Islet of Langerhans (tissue), 1 donor: ENCODE measurements around the gene GDF11.

Experiments used
- FAIRE-seq: peaks from one replicate; lab custom pipeline; 2011; peaks lifted over from hg19 to GRCh38; lab: Jason Lieb, UNC

GDF11 gene

DNA sequence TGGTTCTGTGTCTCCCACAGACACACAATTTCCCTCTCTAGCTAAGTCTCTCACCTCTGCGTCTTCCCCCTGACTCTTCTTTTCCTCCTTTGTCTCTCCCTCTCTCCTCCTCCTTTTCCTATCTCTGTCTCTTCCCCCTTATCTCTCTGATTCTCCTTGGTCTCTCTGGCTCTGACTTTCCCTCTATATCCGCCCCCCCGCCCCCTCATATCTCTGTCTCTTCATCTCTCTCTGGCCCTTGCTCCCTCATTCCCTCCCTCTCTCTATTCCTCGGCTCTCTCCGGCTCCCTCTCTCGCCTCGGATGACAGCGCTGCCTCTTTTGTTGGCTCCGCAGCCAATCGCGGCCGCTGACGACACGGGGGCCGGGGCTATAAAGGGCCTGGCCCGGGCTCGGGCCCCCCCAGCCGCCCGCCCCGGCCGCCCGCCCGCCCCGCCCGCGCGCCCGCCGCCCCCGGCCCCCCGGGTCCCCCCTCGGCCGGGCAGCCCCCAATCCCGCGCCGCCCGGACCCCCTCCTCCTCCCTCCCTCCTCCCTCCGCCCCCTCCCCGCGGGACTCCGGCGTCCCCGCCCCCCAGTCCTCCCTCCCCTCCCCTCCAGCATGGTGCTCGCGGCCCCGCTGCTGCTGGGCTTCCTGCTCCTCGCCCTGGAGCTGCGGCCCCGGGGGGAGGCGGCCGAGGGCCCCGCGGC lies at the start of gene GDF11:
Gene GDF11 (plus strand): TSS at position 404 of the 687 bp plus-strand sequence. CDS start 195 bp downstream, at position 599.
- no peak for FAIRE-seq

- no peak for FAIRE-seq
These were observed 49.4 kb upstream of the GDF11 start for GRCh38 chr12:55693323-55694187.

DNA sequence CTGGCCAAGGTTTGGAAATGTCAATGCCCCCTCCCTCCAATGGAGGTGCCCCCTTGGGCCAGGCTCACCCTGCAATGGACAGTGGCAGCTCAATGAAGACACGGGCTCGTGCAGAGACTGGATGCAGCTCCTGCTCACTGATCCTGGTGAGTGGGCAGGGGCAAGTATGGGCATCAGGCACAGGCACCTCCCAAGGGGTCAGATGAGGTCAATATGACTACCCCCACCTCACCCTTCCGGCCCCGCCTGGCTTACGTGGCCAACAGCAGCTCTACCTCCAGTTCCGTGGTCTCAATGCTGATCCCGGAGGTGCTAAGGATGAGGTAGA lies 48.8 kb upstream of the GDF11 start:
- no peak for FAIRE-seq

- no peak for FAIRE-seq
These were observed 48.3 kb upstream of the GDF11 start for GRCh38 chr12:55694651-55695050.

- no peak for FAIRE-seq
These were observed 47.6 kb upstream of the GDF11 start for GRCh38 chr12:55695349-55695748.

GRCh38 chr12:55696141-55696540 lies 46.8 kb upstream of the GDF11 start:
- no peak for FAIRE-seq

DNA sequence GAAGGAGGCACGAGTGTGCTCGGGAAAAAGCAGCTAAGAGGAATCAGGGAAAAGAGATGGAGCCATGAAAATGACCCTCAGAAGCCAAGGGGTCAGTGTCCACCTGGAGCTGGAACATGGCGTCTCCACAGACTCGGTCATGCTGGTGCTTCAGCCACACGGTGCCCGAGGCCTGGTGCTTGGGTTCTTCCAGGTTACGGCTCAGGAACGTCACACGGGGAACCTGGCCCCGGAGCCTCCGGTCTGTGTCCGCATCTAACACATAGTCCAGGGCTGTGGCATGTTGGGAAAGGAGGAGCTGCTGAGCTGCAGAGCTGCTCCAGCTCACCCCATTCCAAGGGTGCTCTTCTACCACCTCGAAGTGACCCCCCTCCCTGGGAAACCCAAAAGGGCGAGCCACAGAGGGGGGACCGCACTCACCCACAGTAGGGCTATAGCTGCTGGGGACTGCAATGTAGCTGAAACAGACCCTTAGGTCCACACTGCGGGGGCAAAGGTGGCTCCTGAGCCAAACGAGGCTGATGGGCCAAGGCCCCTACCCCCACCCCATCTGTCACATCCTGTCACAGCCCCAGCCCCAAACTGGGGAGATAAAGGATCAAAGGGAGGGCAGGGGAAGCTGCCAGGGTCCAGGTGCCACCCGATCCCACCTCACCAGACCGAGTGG lies 46.0 kb upstream of the GDF11 start:
- no peak for FAIRE-seq

GRCh38 chr12:55697686-55698085 lies 45.2 kb upstream of the GDF11 start:
- FAIRE-seq: no peak

DNA sequence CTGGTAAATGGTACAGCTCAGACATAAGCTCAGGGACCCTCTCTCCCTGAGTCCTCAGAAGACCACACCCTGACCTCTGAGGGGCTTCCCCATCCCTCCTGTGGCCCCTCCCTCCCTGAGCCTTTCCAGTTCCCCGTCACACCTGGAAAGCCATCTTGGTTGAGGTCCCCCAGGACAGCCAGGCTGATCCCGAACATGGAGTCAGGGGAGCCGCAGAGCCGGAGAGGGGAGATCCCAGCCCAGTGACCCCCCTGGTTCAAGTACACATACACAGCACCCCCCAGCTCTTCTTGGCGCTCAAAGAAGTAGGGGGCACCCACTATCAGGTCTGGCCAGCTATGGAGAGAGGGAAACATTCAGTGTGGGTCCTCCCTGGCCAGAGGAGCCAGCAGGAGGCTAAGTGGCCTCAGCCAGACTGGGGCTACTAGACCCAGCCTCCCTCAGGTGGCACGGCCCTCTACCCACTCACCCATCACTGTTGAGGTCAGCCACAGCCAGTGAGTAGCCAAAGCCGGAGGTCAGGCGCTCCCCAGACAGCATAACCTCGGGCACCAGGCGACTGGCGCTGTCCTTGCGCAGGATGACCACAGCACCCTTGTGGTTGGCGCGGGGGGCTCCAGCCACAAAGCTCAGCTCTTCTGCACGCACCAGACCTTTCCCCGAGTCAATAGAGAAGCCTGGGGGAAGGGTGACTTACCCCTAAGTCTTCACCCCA lies 44.5 kb upstream of the GDF11 start:
- no peak for FAIRE-seq

- FAIRE-seq: no peak
These were observed 44.0 kb upstream of the GDF11 start for GRCh38 chr12:55698965-55699364.

DNA sequence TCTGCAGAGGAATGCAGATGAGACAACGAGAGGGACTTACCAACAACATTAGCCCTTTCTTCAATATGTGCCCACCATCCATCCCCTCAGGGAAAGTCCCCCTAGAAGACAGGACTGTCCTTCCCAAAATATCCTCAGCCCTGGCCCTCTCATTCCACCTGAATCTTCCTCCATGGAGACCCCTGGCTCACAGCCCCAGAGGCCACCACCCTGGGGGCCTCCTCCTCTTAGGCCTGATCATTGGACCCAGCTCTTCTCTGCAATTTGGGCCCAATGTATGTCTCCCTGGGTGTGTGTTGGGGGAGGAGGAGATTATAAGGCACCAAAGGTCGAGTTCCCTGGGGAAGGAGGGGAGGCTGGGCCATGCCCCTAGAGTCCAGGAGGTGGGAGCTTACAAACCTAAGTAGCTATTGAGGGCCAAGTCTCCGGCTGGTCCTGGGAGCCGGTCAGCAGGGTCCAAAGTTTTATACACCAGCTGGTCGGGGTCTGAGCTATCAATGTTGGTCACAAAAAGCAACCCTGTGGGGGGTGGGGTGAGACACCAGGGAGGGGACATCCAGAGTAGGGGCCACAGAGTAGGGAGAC lies 43.4 kb upstream of the GDF11 start:
- no peak for FAIRE-seq

GRCh38 chr12:55700255-55701018 lies 42.5 kb upstream of the GDF11 start:
- no peak for FAIRE-seq

- no peak for FAIRE-seq
These were observed 40.1 kb upstream of the GDF11 start for GRCh38 chr12:55702861-55703260.

- no peak for FAIRE-seq
These were observed 39.6 kb upstream of the GDF11 start for GRCh38 chr12:55703288-55703687.

- no peak for FAIRE-seq
These were observed 38.8 kb upstream of the GDF11 start for GRCh38 chr12:55703901-55704761.

DNA sequence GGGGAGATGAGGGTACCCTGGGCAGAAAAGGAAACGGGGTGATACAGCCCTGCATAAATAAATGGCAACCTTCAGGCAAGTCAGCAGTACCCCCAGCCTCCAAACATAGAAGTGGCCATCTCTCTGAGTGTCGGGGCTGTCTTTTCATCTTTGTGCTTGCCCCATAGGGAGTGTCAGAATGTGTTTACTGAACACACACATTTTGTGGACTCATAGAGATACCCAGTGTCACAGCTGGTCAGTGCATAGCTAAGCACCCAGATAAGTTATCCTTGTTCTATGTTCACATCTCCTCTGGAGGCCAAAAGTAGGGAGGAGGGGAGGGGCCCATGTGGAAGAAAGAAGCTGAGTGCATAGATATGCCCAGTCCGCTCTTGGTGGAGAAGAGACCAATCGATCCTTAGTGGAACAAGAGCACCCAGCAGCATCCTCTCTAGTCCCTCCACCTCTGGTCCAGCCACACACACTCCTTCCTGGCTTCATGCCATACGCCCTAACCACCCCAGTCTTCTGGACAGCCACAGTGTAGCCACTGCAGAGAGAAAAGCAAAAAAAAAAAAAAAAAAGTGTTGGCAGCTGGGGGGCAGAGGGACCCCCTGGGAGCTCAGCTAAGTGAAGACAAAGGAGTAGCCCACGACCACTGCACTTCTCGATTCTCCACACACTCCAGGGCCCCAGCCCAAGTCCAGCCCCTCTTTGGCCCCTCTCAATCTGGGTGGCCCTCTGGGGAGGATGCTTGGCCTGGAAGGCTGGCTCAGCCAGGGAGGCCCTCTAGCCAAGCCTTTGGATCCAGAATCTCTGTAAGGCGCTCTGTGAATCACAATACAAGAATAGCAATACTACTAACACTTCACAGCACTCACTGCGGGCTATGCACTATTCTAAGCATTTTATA lies 37.9 kb upstream of the GDF11 start:
- no peak for FAIRE-seq

DNA sequence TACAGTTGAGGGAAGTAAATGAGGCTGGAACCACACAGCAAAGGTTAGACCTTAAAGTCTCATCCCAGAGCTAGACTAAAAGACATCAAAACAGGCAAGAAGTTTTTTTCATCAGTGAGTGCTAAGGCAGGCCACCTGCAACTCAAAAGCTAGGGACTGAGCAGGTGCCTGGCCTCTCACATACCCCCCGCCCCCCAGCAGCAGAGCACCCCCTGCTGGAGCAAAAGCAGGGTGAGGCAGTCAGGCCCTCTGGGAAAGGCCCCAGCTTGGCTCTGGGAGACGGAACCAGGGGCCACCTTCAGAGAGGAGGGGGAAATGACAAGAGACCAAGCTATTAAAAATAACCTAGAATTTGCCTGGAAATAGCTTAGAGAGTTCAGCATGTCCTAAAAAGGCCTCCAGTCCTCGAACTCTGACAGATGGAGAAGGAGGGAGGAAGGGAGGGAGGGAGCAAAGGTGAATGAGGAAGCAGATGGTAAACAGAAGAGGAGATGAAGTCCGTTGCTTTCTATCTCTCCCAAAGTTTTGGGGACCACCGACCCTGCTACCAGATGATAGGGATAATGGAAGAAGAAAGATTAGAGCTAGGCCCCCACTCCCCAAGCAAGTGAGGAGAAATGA lies 37.0 kb upstream of the GDF11 start:
- no peak for FAIRE-seq

DNA sequence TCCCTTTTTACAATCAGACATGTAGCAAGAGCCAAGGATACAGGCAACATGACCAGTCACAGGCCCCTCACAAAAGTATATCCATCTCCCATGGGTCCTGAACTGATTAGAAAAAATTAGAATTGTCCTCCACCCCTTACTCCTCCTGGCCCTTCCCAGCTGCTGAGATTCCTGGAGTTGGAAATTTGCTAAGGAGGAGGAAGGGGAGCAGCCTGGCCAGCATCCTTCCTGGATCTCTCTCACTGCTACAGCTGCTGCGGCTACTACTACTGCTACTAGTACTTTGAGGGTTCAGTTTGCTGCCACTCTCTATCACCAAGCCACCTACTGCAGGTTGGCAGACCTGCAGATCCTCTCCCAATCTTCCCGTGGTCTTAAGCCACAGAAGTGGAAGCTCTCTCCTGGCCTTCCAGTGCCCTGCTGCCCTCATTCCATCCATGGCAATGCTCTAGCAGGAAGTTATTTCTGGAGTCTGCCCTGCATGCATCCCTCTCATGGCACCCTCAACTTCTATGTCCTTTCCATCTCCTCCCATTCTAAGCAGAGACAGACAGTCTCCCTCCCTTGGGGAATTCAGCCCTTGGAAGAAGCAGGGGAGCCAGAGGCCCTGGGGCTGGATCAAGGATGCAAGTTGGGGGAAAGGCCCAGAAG lies 36.2 kb upstream of the GDF11 start:
- FAIRE-seq: no peak
